Adipocyte (in vitro differentiated cells): Measurements from ENCODE around the gene FPR3.
A peak's percentile ranks its signal among the peaks of the same experiment; 100 is the strongest.
"Not testable (repeated sequence)": the region's sequence is repeated elsewhere in the genome, so short reads cannot be mapped to it uniquely, and the experiment has no call there.

Source experiments
- DNase-seq: peaks from one replicate; pipeline ENCODE4 v3.0.0-alpha.2; 2015; ENCODE audit warnings: low read depth
- H3K27me3 ChIP-seq: replicated peaks from 2 replicates; pipeline ENCODE4 v1.7.0; 2013; ENCODE audit warnings: mild to moderate bottlenecking, low read length, moderate library complexity; ENCODE audit not compliant: control insufficient read depth, insufficient read depth
- H3K36me3 ChIP-seq: 2 replicates; pipeline ENCODE4 v1.7.0; 2013; ENCODE audit warnings: low read length, mild to moderate bottlenecking, moderate library complexity; ENCODE audit not compliant: control insufficient read depth, insufficient read depth, severe bottlenecking
- H3K4me1 ChIP-seq: 2 replicates; pipeline ENCODE4 v1.7.0; 2013; ENCODE audit warnings: mild to moderate bottlenecking, low read length, moderate library complexity; ENCODE audit not compliant: control insufficient read depth, insufficient read depth
- H3K4me3 ChIP-seq: 2 replicates; pipeline ENCODE4 v1.7.0; 2013; ENCODE audit warnings: mild to moderate bottlenecking, low read length, moderate library complexity
- H3K9ac ChIP-seq: 2 replicates; pipeline ENCODE4 v1.7.0; 2013; ENCODE audit warnings: mild to moderate bottlenecking, low read length, moderate library complexity
- H3K9me3 ChIP-seq: 2 replicates; pipeline ENCODE4 v1.7.0; 2013; ENCODE audit warnings: mild to moderate bottlenecking, low read length, moderate library complexity; ENCODE audit not compliant: control insufficient read depth

Gene FPR3

GRCh38 chr19:51799774-51800472 lies 5.0 kb downstream of the FPR3 start:
- DNase-seq = no peak
- Histone ChIP-seq H3K4me3 (peak overlapping the region; percentile 47), H3K9me3 (no peaks in the 10 kb centered on the region), H3K36me3 (no peaks in the 10 kb centered on the region), H3K9ac (no peak overlapping the region), H3K4me1 (peaks cover 21% of the 10 kb centered on the region), H3K27me3 (no peaks in the 10 kb centered on the region)

DNA sequence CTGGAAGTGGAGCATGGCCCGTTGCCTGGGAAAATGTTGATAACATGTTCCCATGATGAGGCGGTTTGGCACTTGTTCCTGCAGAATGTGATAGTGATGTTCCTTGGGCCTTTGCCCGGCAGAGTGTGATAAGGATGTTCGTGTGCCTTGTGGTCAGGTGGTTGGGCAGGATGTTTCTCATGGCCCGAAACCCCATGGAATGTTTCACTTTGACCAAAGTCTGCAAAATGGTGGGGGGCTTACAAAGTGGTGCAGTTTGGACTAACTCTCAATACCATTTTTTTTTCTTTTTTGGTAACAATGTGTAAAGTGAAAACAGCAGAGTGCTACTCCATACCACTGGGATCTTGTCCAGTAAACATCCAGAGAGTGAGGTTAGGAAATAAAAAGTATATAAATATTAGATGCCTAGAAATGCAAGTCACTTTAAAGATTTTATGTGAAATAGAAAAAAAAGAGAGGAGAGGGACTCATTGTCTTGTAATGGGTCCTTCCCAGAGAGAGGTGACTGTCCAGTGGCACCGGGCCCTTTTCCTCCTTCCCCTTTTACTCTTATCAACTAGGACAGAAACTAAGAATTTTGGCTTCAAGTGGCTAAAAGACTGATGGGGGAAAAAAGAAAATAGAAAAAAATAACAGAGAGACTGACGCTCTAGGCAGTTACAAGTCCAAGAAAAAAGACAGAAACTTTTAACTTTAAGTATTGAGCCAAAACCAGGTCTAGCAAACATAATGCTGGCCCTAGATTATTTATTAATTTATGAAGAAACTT lies 5.7 kb downstream of the FPR3 start:
- no peak overlapping the region for H3K4me3 ChIP-seq
- no peaks in the 10 kb centered on the region for H3K9me3 ChIP-seq
- peaks cover 21% of the 10 kb centered on the region for H3K4me1 ChIP-seq
- no peak for DNase-seq
- H3K36me3 ChIP-seq = no peaks in the 10 kb centered on the region
- no peak overlapping the region for H3K9ac ChIP-seq
- no peaks in the 10 kb centered on the region for H3K27me3 ChIP-seq

- Histone ChIP-seq H3K36me3 (no peaks in the 10 kb centered on the region), H3K27me3 (no peaks in the 10 kb centered on the region), H3K4me1 (peaks cover 21% of the 10 kb centered on the region), H3K4me3 (no peak overlapping the region), H3K9ac (no peak overlapping the region), H3K9me3 (no peaks in the 10 kb centered on the region)
- no peak for DNase-seq
Observed at GRCh38 chr19:51802775-51803174, 7.8 kb downstream of the FPR3 start.

- no peak for DNase-seq
- Histone ChIP-seq H3K9me3 (no peaks in the 10 kb centered on the region), H3K9ac (no peak overlapping the region), H3K4me1 (peaks cover 26% of the 10 kb centered on the region), H3K4me3 (no peak overlapping the region), H3K27me3 (no peaks in the 10 kb centered on the region), H3K36me3 (no peaks in the 10 kb centered on the region)
Observed at GRCh38 chr19:51803519-51803918, 8.6 kb downstream of the FPR3 start.

- H3K36me3 ChIP-seq = no peaks in the 10 kb centered on the region
- H3K4me3 ChIP-seq = no peak overlapping the region
- peaks cover 27% of the 10 kb centered on the region for H3K4me1 ChIP-seq
- no peaks in the 10 kb centered on the region for H3K9me3 ChIP-seq
- DNase-seq = no peak
- no peak overlapping the region for H3K9ac ChIP-seq
- H3K27me3 ChIP-seq = no peaks in the 10 kb centered on the region
Observed at GRCh38 chr19:51803967-51804366, 9.0 kb downstream of the FPR3 start.

GRCh38 chr19:51804789-51805188 lies 9.8 kb downstream of the FPR3 start:
- DNase-seq, H3K27me3 ChIP-seq, H3K36me3 ChIP-seq, H3K4me3 ChIP-seq, H3K9me3 ChIP-seq, H3K9ac ChIP-seq: not testable (repeated sequence)
- peaks cover 27% of the 10 kb centered on the region for H3K4me1 ChIP-seq

DNA sequence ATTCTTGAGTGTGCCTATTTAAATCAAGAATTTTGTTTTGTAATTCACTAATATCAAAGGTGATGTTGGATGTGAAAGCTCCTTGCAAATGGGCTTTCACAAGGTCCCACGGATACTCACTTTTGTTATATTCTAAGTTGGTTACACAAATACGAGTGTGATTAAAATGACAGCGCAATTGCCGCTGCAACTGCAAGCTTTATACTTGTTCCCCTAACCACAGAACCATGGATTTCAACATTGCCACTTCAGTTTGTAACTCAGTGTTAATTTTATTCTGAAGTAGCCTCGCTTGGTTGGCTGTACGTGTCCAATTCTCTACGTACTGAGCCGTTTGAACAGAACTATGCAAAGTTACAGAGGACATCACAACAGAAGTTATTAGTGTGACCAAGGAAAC lies 10.4 kb downstream of the FPR3 start:
- H3K36me3 ChIP-seq, H3K9ac ChIP-seq, DNase-seq, H3K9me3 ChIP-seq, H3K4me3 ChIP-seq, H3K27me3 ChIP-seq: not testable (repeated sequence)
- H3K4me1 ChIP-seq = peaks cover 26% of the 10 kb centered on the region

GRCh38 chr19:51806571-51806970 lies 11.6 kb downstream of the FPR3 start:
- peaks cover 22% of the 10 kb centered on the region for H3K4me1 ChIP-seq
- not testable (repeated sequence) for H3K4me3 ChIP-seq, H3K9ac ChIP-seq, H3K27me3 ChIP-seq, H3K36me3 ChIP-seq, H3K9me3 ChIP-seq, DNase-seq

DNA sequence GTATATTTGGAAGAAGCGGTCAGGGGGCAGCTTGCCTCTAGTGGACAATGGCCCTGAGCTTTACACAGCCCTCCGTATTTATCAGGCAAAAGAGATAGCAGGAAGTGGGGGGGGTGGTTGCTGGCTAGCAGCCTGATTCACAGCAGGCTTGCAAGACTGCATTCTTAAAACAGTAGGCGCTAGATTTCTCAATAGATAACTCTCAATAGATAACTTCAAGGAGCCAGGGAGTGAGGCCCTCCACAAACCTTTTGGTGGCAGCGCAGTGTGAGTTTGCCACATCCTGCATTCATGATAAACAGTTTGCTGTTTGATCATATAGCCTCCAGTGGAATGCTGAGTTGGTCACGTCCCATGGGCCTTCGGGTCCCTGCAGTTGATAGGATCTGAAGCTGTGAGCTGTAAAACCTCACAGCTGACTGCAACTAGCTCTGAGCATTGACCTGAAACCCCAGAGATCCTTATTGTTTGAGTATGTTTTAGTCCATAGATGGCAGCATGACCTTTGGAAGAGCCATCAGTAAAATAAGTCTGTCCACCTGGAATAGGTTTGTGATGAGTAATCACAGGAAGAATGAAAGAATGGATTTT lies 12.2 kb downstream of the FPR3 start:
- Histone ChIP-seq H3K36me3 (no peaks in the 10 kb centered on the region), H3K9me3 (no peaks in the 10 kb centered on the region), H3K4me1 (peaks cover 22% of the 10 kb centered on the region), H3K9ac (no peak overlapping the region), H3K27me3 (no peaks in the 10 kb centered on the region), H3K4me3 (no peak overlapping the region)
- no peak for DNase-seq

GRCh38 chr19:51807925-51808324 lies 13.0 kb downstream of the FPR3 start:
- H3K9ac ChIP-seq = peak overlapping the region; percentile 11
- no peaks in the 10 kb centered on the region for H3K27me3 ChIP-seq
- no peak for DNase-seq
- no peak overlapping the region for H3K4me3 ChIP-seq
- no peaks in the 10 kb centered on the region for H3K9me3 ChIP-seq
- H3K36me3 ChIP-seq = no peaks in the 10 kb centered on the region
- peaks cover 22% of the 10 kb centered on the region for H3K4me1 ChIP-seq

DNA sequence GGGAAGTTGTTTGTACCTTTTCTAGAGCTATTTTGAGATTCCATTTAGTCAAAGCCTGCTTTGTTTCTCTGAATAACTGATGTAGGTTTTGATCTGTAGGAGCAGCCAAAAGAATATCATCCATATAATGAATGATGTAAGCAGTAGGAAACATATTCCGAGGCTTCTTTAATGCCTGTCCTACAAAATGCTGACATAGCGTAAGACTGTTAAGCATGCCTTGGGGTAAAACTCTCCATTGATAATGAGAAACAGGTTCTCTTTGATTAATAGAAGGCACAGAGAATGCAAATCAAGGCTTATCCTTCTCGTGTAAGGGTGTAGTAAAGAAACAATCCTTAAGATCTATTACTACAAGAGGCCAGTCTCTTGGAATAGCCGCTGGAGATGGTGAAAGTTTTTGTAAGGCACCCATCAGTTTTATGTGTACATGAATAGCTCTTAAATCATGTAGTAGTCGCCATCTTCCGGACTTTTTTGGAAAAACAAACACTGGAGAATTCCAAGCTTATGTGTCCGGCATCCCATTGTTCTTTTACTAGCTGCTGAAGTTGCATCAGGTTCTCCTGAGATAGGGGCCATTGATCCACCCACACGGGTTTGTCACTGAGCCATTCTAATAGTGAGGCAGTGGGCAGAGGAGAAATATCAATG lies 13.5 kb downstream of the FPR3 start:
- H3K9ac ChIP-seq = peak overlapping the region; percentile 11
- no peak overlapping the region for H3K4me3 ChIP-seq

More for the DNA sequence above, 13.5 kb downstream of the FPR3 start:
- Histone ChIP-seq H3K4me1 (peaks cover 22% of the 10 kb centered on the region), H3K36me3 (no peaks in the 10 kb centered on the region), H3K9me3 (no peaks in the 10 kb centered on the region), H3K27me3 (no peaks in the 10 kb centered on the region)
- DNase-seq = peak; percentile 53
